ENCODE data around the gene STUB1. TPM values are rescaled to one million over a fixed set of nuclear protein-coding genes. Genes with fewer than 3 reads are reported as not detected.

STUB1 gene
- total RNA-seq, 1 experiment from 2014 or later, result 102 TPM

- WGBS (ENCODE audit: extremely low coverage, insufficient read length, low lambda C conversion rate), result no CpG with 5 or more reads among the region's 50 CpGs
- Mint-ChIP-seq H3K27me3 (ENCODE audit: low read depth) (no peaks in the 10 kb centered on the region), H3K27ac (no peak overlapping the region), H3K4me1 (peaks cover 2% of the 10 kb centered on the region in 2 experiments; a peak in 3 of 4 replicates), H3K4me3 (peak overlapping the region; percentile 77 to 82), H3K36me3 (ENCODE audit: insufficient read depth in 1 of 3, low read depth in 3 of 3) (peaks cover 11 to 27% (median 27%) of the 10 kb centered on the region in 3 experiments; a peak in 6 of 7 replicates), H3K9me3 (no peaks in the 10 kb centered on the region)
- no peak for DNase-seq
- Histone ChIP-seq H2BK12ac (ENCODE audit: insufficient read length, low read depth, low read length) (no peak overlapping the region), H2BK15ac (ENCODE audit: low read depth, low read length) (no peak overlapping the region), H3K9me3 (ENCODE audit: control insufficient read depth, low read depth, low read length) (no peaks in the 10 kb centered on the region), H4K5ac (ENCODE audit: insufficient read length, low read depth, low read length) (no peak overlapping the region), H3K14ac (ENCODE audit: insufficient read depth, low read length) (0 out of 2 replicates have a peak overlapping the region, but pooled peaks have one; percentile 61), H3K56ac (ENCODE audit: insufficient read length, low read depth, low read length) (no peak overlapping the region), H3K23ac (ENCODE audit: insufficient read length, low read depth, low read length) (no peak overlapping the region), H3T11ph (ENCODE audit: low read length) (no peak overlapping the region), H4K91ac (ENCODE audit: insufficient read length, low read depth, low read length) (no peak overlapping the region), H3K4ac (ENCODE audit: low read depth, low read length) (no peak overlapping the region), H3K23me2 (ENCODE audit: insufficient read length, low read depth, low read length, poor library complexity, severe bottlenecking) (no peaks in the 10 kb centered on the region), H2AFZ (ENCODE audit: low read length) (no peak overlapping the region), H2BK20ac (ENCODE audit: low read depth, low read length, poor library complexity, severe bottlenecking) (no peak overlapping the region), H3K4me2 (ENCODE audit: insufficient read depth, insufficient read length, low read length) (peak overlapping the region; percentile 18), H3K27ac (ENCODE audit: insufficient read length, low read depth, low read length) (no peak overlapping the region), H3K9ac (ENCODE audit: extremely low read depth, insufficient read length, low read length) (peak overlapping the region; percentile 56), H3K4me1 (ENCODE audit: insufficient read depth, low read length) (no peaks in the 10 kb centered on the region), H2BK120ac (ENCODE audit: low read depth, low read length, poor library complexity, severe bottlenecking) (no peak overlapping the region), H3K18ac (ENCODE audit: insufficient read length, low read depth, low read length) (no peak overlapping the region), H4K8ac (replicated peaks; ENCODE audit: insufficient read length, low read depth, low read length) (no peak overlapping the region), H2BK5ac (ENCODE audit: insufficient read length, low read length) (no peak overlapping the region), H3K79me2 (ENCODE audit: insufficient read depth, low read length) (no peaks in the 10 kb centered on the region; the same call in 1 of the 2 replicates), H4K20me1 (ENCODE audit: control insufficient read depth, insufficient read depth, insufficient read length) (no peaks in the 10 kb centered on the region), H2AK5ac (ENCODE audit: insufficient read length, low read length) (no peak overlapping the region), H3K27me3 (ENCODE audit: insufficient read depth, low read length) (no peaks in the 10 kb centered on the region), H3K79me1 (ENCODE audit: insufficient read depth, low read depth, low read length, poor library complexity, severe bottlenecking) (no peaks in the 10 kb centered on the region)
- TF ChIP-seq CTCF (conservative IDR thresholded peaks at IDR 0.05), result no peak
Measured at GRCh38 chr16:668519-669171, 11.6 kb upstream of the STUB1 start.

Measured in H9 (cell line).